ENCODE measurements around the gene KRT33B. TPM values are rescaled to one million over a fixed set of nuclear protein-coding genes. Genes with fewer than 3 reads are reported as not detected.

The KRT33B gene
- under 0.01 TPM in 2 replicates for total RNA-seq

DNA sequence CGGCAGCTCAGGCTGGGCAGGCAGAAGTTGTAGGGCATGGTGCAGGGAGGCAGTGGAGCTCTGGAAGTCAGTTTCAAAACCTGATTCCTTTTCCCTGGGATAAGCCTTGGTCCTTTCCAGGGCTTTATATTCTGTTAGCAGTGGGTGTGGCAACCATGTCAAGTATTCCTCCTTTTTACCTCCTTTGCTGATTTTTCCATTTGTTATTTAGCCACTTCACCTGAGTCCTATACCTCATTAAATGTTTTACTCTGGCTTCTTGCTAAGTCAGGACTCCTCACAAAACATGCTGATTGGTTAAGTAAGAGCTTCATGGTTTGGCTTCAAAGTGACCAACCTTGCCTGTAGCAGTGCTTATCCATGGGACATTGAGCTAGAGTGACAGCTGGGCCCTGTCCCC, at the start of gene KRT33B:
Gene KRT33B (minus strand): TSS at position 101 of the 400 bp plus-strand sequence. CDS start 63 bp downstream, at position 38.

DNA sequence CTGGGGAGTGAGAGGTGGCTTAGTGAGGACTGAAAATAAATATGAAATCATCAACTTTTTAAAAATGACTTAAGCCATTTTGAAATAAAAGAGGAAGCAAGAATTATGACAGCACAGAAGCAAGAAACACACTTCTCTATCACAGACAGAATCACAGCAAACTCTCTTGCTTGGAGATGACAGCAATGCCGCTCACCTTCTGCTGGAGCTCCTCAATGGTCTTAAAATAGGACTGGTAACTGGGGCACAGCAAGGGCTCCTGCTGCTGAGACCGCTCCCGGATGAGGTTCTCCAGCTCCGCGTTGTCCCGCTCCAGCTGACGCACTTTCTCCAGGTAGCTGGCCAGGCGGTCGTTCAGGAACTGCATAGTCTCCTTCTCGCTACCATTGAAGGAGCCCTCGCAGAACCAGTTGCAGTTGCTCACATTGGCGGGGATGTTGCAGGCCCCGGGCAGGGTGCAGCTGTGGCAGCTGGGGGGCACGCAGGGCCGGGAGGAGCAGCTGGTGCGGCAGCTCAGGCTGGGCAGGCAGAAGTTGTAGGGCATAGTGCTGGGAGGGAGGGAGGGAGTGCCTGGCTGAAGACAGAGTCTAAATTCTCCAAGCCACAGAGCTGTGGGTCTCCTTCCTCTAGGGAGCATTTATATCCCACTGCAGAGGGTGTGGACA, 27.5 kb upstream of the KRT33B start, which contains the start of gene KRT31:
Gene KRT31 (minus strand): TSS at position 613 of the 665 bp plus-strand sequence. CDS start 69 bp downstream, at position 544.

DNA sequence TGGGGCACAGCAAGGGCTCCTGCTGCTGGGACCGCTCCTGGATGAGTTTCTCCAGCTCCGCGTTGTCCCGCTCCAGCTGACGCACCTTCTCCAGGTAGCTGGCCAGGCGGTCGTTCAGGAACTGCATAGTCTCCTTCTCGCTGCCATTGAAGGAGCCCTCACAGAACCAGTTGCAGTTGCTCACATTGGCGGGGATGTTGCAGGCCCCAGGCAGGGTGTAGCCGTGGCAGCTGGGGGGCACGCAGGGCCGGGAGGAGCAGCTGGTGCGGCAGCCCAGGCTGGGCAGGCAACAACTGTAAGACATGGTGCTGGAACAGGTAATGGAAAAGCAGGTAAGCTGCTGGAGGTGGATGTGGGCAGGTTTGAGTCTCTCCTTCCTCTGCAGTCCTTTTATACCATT, 12.3 kb upstream of the KRT33B start, which contains the start of gene KRT34:
Gene KRT34 (minus strand): TSS at position 364 of the 400 bp plus-strand sequence. CDS start 60 bp downstream, at position 304.

DNA sequence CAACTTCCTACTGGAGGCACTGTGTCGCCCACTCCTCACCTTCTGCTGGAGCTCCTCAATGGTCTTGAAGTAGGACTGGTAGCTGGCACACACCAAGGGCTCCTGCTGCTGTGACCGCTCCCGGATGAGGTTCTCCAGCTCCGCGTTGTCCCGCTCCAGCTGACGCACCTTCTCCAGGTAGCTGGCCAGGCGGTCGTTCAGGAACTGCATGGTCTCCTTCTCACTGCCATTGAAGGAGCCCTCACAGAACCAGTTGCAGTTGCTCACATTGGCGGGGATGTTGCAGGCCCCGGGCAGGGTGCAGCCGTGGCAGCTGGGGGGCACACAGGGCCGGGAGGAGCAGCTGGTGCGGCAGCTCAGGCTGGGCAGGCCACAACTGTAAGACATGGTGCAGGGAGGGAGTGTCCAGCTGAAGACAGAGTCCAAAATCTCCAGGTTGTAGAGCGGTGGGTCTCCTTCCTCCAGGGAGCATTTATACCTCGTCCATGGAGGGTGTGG, 19.2 kb downstream of the KRT33B start, which contains the start of gene KRT33A:
Gene KRT33A (minus strand): TSS at position 448 of the 498 bp plus-strand sequence. CDS start 61 bp downstream, at position 387.

GRCh38 chr17:41315204-41315794, 54.3 kb downstream of the KRT33B start, which contains the start of gene KRTAP17-1:
KRTAP17-1 (minus strand) TSS chr17:41315710; CDS start chr17:41315650, 60 bp downstream.

Other genes starting within 250 kb of the KRT33B start
- not detected in 2 replicates for gene KRTAP4-12, start 245.6 kb downstream of the KRT33B start, total RNA-seq
- gene KRTAP4-6, start 229.3 kb downstream of the KRT33B start, total RNA-seq = not detected in 2 replicates
- not detected in 2 replicates for gene KRTAP4-5, start 220.0 kb downstream of the KRT33B start, total RNA-seq
- not detected in 2 replicates for gene KRTAP4-4, start 209.1 kb downstream of the KRT33B start, total RNA-seq
- gene KRTAP4-3, start 201.6 kb downstream of the KRT33B start, total RNA-seq = not detected in 2 replicates
- not detected in 2 replicates for gene KRTAP4-2, start 191.6 kb downstream of the KRT33B start, total RNA-seq
- not detected in 2 replicates for gene KRTAP4-1, start 184.9 kb downstream of the KRT33B start, total RNA-seq
- not detected in 2 replicates for gene KRTAP9-1, start 179.9 kb downstream of the KRT33B start, total RNA-seq
- not detected in 2 replicates for gene KRTAP9-2, start 143.2 kb downstream of the KRT33B start, total RNA-seq
- gene KRTAP9-3, start 137.4 kb downstream of the KRT33B start, total RNA-seq = not detected in 2 replicates
- not detected in 2 replicates for gene KRTAP9-8, start 131.8 kb downstream of the KRT33B start, total RNA-seq
- not detected in 2 replicates for gene KRTAP9-4, start 120.1 kb downstream of the KRT33B start, total RNA-seq
- gene KRTAP9-9, start 114.4 kb downstream of the KRT33B start, total RNA-seq = not detected in 2 replicates
- not detected in 2 replicates for gene KRTAP9-6, start 104.4 kb downstream of the KRT33B start, total RNA-seq
- not detected in 2 replicates for gene KRTAP9-7, start 94.1 kb downstream of the KRT33B start, total RNA-seq
- gene KRTAP29-1, start 67.0 kb downstream of the KRT33B start, total RNA-seq = not detected in 2 replicates
- not detected in 2 replicates for gene KRTAP16-1, start 60.5 kb downstream of the KRT33B start, total RNA-seq
- not detected in 2 replicates for gene KRTAP17-1, start 54.1 kb downstream of the KRT33B start, total RNA-seq
- not detected in 2 replicates for gene KRT33A, start 19.0 kb downstream of the KRT33B start, total RNA-seq
- gene KRT34, start 12.5 kb upstream of the KRT33B start, total RNA-seq = 2.0 and 2.9 TPM in 2 replicates
- not detected in 2 replicates for gene KRT31, start 27.8 kb upstream of the KRT33B start, total RNA-seq
- not detected in 2 replicates for gene KRT37, start 54.8 kb upstream of the KRT33B start, total RNA-seq
- gene KRT38, start 71.2 kb upstream of the KRT33B start, total RNA-seq = not detected in 2 replicates
- gene KRT32, start 97.6 kb upstream of the KRT33B start, total RNA-seq = not detected in 2 replicates
- gene KRT35, start 111.3 kb upstream of the KRT33B start, total RNA-seq = not detected in 2 replicates
- not detected in 2 replicates for gene KRT36, start 120.1 kb upstream of the KRT33B start, total RNA-seq
- 0.58 TPM in 1 of 2 replicates, not detected in the other for gene KRT13, start 135.8 kb upstream of the KRT33B start, total RNA-seq
- 0.56 and 3.5 TPM in 2 replicates for gene KRT15, start 149.1 kb upstream of the KRT33B start, total RNA-seq
- 71.3 and 87.2 TPM in 2 replicates for gene KRT19, start 158.5 kb upstream of the KRT33B start, total RNA-seq
- gene KRT9, start 202.2 kb upstream of the KRT33B start, total RNA-seq = not detected in 2 replicates
- gene KRT14, start 217.1 kb upstream of the KRT33B start, total RNA-seq = 0.38 and 0.56 TPM in 2 replicates
- under 0.01 and 0.28 TPM in 2 replicates for gene KRT16, start 243.0 kb upstream of the KRT33B start, total RNA-seq

Data from regular cardiac myocyte (primary cell).